Stimulated activated CD4-positive, alpha-beta T cell treated with anti-CD3 and anti-CD28 coated beads, Interleukin-1b, Interleukin-23, amount 100 ng/mL, for 48 hours (primary cell): ENCODE measurements around the gene PCDHB9.
"Not testable (repeated sequence)": the region's sequence is repeated elsewhere in the genome, so short reads cannot be mapped to it uniquely, and the experiment has no call there.

ENCODE experiments used
- DNase-seq: peaks from one replicate; pipeline ENCODE4 v3.0.0-alpha.2; 2020

The PCDHB9 gene

GRCh38 chr5:141189131-141189530 lies 2.2 kb downstream of the PCDHB9 start:
- DNase-seq = not testable (repeated sequence)

- DNase-seq = peak; percentile 17
Observed at GRCh38 chr5:141192110-141192725, 5.3 kb downstream of the PCDHB9 start, which contains the start of gene PCDHB10. PCDHB10 (plus strand) TSS chr5:141192353; CDS start chr5:141192553, 200 bp downstream.

- DNase-seq = not testable (repeated sequence)
Observed at GRCh38 chr5:141194332-141194731, 7.4 kb downstream of the PCDHB9 start.

GRCh38 chr5:141196363-141196762 lies 9.4 kb downstream of the PCDHB9 start:
- DNase-seq = no peak

GRCh38 chr5:141199359-141200235 lies 12.6 kb downstream of the PCDHB9 start, which contains the start of gene PCDHB11:
PCDHB11 (plus strand) TSS chr5:141199627; CDS start chr5:141199775, 148 bp downstream.
- DNase-seq = no peak

GRCh38 chr5:141201126-141201525 lies 14.2 kb downstream of the PCDHB9 start:
- DNase-seq = not testable (repeated sequence)

GRCh38 chr5:141201646-141202045 lies 14.7 kb downstream of the PCDHB9 start:
- not testable (repeated sequence) for DNase-seq

GRCh38 chr5:141208478-141208877 lies 21.5 kb downstream of the PCDHB9 start, which contains the start of gene PCDHB12:
PCDHB12 (plus strand) TSS chr5:141208719; CDS start chr5:141208908, 189 bp downstream.
- no peak for DNase-seq

GRCh38 chr5:141210281-141210680 lies 23.3 kb downstream of the PCDHB9 start:
- not testable (repeated sequence) for DNase-seq

- not testable (repeated sequence) for DNase-seq
Observed at GRCh38 chr5:141210849-141211248, 23.9 kb downstream of the PCDHB9 start.

- DNase-seq = peak; percentile 10
Observed at GRCh38 chr5:141213656-141214339, 26.8 kb downstream of the PCDHB9 start, which contains the start of gene PCDHB13. PCDHB13 (plus strand) TSS chr5:141213919; CDS start chr5:141214124, 205 bp downstream.

- not testable (repeated sequence) for DNase-seq
Observed at GRCh38 chr5:141214583-141214982, 27.6 kb downstream of the PCDHB9 start.

- not testable (repeated sequence) for DNase-seq
Observed at GRCh38 chr5:141215504-141215903, 28.5 kb downstream of the PCDHB9 start.

GRCh38 chr5:141216035-141216434 lies 29.1 kb downstream of the PCDHB9 start:
- DNase-seq = not testable (repeated sequence)

GRCh38 chr5:141223112-141223783 lies 36.3 kb downstream of the PCDHB9 start, which contains the start of gene PCDHB14:
PCDHB14 (plus strand) TSS chr5:141223343; CDS start chr5:141223506, 163 bp downstream.
- no peak for DNase-seq

GRCh38 chr5:141224844-141225243 lies 37.9 kb downstream of the PCDHB9 start:
- not testable (repeated sequence) for DNase-seq

- not testable (repeated sequence) for DNase-seq
Observed at GRCh38 chr5:141225421-141225820, 38.5 kb downstream of the PCDHB9 start.

GRCh38 chr5:141234109-141234667 lies 47.2 kb downstream of the PCDHB9 start:
- DNase-seq = no peak

GRCh38 chr5:141235922-141236321 lies 49.0 kb downstream of the PCDHB9 start:
- not testable (repeated sequence) for DNase-seq

- DNase-seq = no peak
Observed at GRCh38 chr5:141236516-141237313, 49.8 kb downstream of the PCDHB9 start.
